Measurements from ENCODE around the gene MCUB. TPM values are rescaled to one million over a fixed set of nuclear protein-coding genes. Genes with fewer than 3 reads are reported as not detected.

Gene MCUB
- polyA plus RNA-seq, 12 donors = 8.6 to 30.2 (median 10.6) TPM; not detected in 1

GRCh38 chr4:109622626-109623025, 62.6 kb downstream of the MCUB start:
- no peak for DNase-seq

- no peak for DNase-seq
Observed at GRCh38 chr4:109624536-109624935, 64.5 kb downstream of the MCUB start.

- DNase-seq = no peak
Observed at GRCh38 chr4:109627361-109627760, 67.3 kb downstream of the MCUB start.

DNA sequence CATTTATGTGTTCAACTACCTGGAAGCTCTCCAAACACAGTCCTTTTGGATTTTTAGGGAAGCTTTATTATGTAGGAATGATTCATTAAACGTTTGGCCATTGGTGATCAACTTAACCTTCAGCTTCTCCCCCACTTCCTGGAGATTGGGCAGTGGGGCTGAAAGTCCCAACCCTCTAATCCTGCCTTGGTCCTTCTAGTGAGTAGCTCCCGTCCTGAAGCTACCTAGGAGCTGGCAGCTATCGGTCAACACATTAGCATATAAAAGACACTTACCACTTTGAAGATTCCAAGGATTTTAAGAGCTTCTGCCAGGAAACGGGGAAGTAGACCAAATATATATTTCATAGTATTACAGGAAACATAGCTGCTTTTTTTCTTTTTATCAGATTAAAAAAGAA, 69.7 kb downstream of the MCUB start:
- no peak for DNase-seq

DNA sequence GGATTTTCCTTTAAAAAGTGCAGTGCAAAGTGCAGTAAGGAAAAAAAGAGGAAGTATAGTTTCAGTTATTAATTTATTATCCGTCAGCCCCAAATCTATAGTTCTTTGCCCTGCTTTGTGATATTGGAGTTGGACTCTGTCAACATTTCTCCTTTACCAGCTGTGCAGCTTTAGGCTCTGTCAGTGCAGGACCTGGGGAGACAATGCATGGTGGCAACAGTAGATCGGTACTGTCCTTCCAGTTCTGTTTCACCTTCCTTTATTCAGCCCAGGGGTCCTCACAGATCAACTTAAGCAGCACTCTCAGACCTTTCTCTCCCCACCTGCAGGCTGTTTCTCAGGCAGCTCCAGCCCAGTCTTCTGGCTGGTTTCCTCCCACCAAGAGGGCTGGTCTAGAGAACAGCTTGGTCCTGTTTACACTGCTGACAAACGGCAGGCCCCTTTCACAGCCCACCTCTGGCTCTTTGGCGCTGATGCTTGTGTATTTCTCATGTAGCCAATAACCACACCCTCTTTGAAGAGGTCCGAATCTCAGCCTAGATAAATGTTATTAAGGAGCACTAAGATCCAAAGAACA, 71.6 kb downstream of the MCUB start:
- DNase-seq = no peak

GRCh38 chr4:109640644-109641043, 80.6 kb downstream of the MCUB start:
- no peak for DNase-seq

DNA sequence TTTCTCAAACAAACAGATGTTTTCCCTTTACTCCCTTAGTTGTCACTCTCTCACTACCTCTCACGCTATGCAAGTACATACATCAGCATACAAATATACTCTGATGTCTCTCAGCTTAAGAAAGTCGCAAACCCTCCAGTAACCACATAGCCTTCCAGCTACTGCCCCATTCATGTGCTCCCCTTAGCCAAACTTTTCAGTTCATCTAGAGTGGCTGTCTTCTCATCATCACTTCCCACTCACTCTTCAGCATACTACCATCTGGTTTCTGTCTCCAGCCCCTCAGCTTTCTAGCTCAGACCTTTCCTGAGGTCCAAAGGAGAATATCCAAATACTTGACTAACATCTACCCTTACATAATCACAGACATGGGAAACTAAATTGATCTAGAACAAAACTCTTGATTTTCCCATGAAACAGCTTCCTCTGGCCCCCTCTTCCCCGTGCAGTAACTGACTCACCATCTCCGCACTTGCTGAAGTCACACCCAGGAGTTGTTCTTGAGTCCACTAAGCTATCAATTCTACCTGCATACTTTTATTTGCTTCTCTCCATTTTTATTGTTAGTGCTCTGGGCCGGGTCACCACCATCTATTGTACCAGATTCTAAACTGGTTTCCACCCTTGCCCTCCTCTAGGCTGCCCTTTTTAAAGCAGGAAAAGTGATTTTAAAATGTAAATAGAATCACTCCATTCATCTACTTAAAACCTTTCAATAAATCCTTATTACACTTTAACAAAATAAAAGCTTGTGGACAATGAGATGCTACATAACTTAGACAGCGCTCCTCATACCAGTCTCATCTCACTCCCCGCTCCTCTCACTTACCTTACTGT, 86.0 kb downstream of the MCUB start:
- DNase-seq = no peak

GRCh38 chr4:109648266-109648996, 88.4 kb downstream of the MCUB start:
- no peak for DNase-seq

- no peak for DNase-seq
Observed at GRCh38 chr4:109648997-109649575, 89.0 kb downstream of the MCUB start.

- DNase-seq = no peak
Observed at GRCh38 chr4:109649872-109650271, 89.8 kb downstream of the MCUB start.

- no peak for DNase-seq
Observed at GRCh38 chr4:109655396-109655795, 95.3 kb downstream of the MCUB start.

DNA sequence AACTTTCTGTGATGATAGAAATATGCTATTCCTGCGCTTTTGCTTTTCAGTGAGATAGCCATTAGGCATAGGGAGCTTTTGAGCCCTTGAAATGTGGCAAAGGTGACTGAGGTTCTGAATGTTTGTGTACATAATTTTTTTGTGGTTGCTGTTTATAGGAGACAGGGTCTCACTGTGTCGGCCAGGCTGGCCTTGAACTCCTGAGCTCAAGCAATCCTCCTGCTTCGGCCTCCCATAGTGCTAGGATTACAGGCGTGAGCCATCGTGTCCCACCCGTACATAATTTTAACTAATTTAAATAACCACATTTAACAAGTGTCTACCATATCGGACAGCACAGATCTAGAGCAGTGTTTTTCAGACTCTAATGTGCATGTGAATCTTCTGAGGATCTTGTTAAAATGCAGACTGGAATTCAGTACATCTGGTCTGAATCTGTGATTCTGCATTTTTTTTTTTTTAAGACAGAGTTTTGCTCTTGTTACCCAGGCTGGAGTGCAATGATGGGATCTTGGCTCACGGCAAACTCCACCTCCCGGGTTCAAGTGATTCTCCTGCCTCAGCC, 97.9 kb downstream of the MCUB start:
- DNase-seq = no peak

DNA sequence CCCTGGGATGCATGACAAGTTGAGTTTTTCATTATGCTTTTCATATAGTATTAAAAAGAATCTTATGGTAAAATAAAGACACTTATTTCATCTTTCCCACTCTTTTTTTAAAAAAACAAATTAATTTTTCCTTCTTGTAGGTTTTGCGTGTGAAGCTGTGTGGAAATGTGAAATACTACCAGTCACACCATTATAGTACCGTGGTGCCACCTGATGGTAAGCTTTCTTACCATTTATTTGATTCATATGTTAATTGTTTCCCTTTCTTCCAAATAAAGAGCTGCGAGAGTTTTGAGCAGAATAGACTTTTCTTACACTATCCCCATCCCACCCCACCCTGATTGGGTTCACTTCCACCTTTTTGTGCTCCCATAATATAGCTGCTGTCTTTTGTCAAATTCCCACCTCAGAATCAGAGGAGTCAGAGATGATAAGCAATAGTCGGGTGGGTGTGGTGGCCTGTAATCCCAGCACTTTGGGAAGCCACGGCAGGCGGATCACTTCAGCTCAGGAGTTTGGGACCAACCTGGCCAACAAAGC, 98.9 kb downstream of the MCUB start:
- DNase-seq = no peak

DNA sequence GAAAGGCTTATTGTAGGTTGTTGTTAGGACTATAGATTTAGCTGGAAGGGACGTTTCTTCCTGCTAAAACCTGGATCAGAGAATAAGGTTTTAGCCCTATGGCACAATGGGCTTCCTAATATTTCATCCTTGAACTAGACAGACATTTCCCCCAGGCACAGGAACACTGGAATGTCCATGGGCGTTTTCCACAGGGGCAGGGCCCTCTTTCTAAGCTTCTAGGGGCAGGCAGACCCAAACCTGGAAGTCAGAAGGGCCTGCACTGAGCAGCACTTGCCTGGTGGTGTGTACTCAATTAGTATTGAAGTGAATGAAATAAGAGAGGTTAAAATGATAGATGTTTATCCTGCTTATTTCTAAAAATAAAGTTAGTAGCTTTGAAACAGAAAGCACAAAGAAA, 102.1 kb downstream of the MCUB start:
- DNase-seq = no peak

DNA sequence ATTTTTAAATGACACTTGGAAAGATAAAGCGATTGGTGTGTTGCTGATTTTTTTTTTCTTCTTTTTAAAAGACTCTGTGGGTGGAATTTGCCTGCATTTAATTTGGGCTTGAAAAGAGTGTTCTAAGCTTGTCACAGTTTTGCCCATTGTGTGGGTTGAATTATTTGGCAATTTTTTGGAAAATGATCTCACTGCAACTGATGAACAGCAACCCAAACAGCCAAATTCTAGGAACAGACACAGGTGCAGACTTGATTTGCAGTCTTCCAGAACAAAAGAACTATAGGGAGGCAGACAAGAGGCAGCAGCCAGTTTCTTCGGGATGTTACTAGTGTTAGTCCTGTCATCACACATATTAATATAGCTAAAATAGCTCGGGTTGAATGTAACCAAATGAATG, 102.7 kb downstream of the MCUB start:
- DNase-seq = no peak

DNA sequence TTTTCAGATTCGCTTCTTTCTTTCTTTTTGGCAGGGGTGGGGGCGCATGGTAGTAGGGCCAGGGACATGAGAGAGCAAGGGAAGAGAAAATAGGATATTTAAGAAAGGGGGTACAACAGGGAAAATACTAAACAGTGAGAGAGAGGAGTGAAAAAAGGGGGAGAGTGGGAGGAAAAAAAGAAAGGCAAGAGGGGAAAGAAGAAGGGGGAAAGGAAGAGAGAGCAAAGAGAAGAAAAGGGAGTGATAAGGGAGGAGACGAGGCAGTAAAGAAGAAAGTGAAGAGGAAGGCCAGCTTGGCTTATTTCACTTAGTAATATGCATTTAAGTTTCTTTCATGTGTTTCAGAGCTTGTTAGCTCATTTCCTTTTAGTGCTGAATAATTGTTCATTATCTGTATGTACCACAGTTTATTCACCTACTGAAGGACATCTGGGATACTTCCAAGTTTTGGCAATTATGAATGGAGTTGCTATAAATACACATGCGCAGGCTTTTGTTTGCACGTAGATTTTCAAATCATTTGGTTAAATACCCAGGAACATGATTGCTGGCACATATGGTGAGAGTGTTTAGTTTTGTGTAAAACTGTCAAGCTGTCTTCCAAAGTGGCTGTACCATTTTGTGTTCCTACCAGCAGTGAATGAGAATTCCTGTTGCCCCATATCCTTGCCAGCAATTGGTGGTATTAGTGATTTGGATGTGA, 105.9 kb downstream of the MCUB start:
- no peak for DNase-seq

DNA sequence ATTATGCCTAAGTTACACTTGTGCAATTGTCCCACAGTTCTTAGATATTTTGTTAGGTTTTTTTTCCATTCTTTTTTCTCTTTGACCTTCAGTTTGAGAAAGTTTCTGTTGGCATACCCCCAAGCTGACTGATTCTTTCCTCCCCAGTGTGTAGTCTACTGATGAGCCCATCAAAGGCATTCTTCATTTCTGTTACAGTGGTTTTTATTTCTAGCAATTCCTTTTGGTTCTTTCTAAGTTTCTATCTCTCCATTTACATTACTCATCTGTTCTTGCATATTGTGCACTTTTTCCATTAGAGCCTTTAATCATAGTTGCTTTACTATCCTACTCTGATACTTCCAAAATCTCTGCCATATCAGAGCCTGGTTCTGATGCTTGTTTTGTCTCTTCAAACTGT, 111.3 kb downstream of the MCUB start:
- DNase-seq = no peak

GRCh38 chr4:109672169-109672930, 112.3 kb downstream of the MCUB start:
- no peak for DNase-seq

DNA sequence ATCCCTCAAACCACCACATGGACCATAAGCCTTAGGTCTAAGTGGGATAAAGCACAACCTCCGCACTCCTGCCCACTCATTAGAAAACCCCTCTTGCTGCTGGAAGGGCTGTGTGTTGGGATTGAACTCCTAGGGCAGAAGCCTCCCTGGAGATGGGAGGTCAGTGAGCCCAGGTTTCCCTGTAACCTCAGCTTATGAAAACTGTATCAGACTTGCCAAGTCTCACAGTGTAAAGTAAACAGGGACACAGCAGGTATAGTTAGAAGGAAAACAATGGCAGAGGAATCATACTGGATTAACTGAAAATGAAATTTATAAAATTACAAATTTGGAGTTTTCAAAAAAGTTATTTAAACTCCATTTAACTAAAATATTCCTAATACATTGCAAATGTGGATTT, 113.3 kb downstream of the MCUB start:
- DNase-seq = no peak

DNA sequence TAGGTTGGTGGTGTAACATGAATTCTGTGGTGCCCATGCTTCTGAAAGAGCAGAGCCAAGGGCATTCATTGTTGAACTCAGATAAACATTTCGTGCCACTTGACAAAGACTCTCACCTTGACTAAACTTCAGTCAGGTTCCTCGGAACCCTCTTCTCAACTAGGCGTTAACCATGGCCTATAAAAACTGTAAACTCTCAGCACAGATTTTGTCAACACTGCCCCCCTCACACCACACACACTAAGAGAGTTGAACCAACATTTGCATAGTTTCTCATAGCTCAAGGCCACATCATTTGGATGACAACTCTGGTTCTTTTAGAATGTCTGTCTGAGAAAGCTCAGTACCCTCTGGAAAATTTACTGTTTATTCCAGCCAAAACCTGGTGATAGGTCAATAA, 115.1 kb downstream of the MCUB start:
- no peak for DNase-seq

GRCh38 chr4:109675843-109676242, 115.8 kb downstream of the MCUB start:
- DNase-seq = no peak
